Endothelial cell of umbilical vein (primary cell): ENCODE results near the gene ABLIM1. TPM values are rescaled to one million over a fixed set of nuclear protein-coding genes. Genes with fewer than 3 reads are reported as not detected.

ENCODE experiments used
- BruUV-seq: library from RNA; stranded (reverse); fragments of 400-500 nt; replicated peaks from 2 replicates; lab custom pipeline; 2021; lab: Mats Ljungman, UMichigan
- CTCF ChIA-PET: fragments of 300-600, 350-600 bp; sonication (Branson Sonifier 250); formaldehyde crosslinking; loops from one replicate; lab custom pipeline; 2021; ENCODE audit warnings: antibody characterized with exemption, inconsistent platforms; lab: Charles Lee
- POLR2A ChIA-PET: fragments of 300-600, 350-600 bp; sonication (Branson Sonifier 250); formaldehyde crosslinking; loops from one replicate; lab custom pipeline; 2021; ENCODE audit warnings: antibody characterized with exemption, inconsistent platforms; lab: Charles Lee
- DNase-seq: peaks from one replicate; pipeline ENCODE4 v3.0.0-alpha.2; 2011; ENCODE audit warnings: low read depth, low spot score
- FAIRE-seq: peaks from 2 replicates; lab custom pipeline; 2011; peaks lifted over from hg19 to GRCh38; lab: Jason Lieb, UNC
- H2AFZ ChIP-seq: 2 replicates; pipeline ENCODE4 v1.6.0; 2012; ENCODE audit warnings: low read depth, low read length, control low read depth, inconsistent platforms
- H3K27ac ChIP-seq: 2 replicates; pipeline ENCODE4 v1.5.1; 2011; ENCODE audit warnings: low read depth, mild to moderate bottlenecking, control low read depth, low read length, moderate library complexity; ENCODE audit not compliant: insufficient read depth
- H3K27me3 ChIP-seq, 2 experiments: 2 replicates each; pipeline versions ENCODE4 v1.6.0 to v1.6.1; 2011; ENCODE audit warnings: low read length in 2 of 2, mixed read lengths in 1 of 2; ENCODE audit not compliant: control insufficient read depth in 2 of 2, insufficient read depth in 2 of 2
- H3K36me3 ChIP-seq, 2 experiments: 2 replicates in 1 of 2; 3 replicates in 1 of 2; pipeline ENCODE4 v1.5.1; 2011; ENCODE audit warnings: low read length in 2 of 2, mild to moderate bottlenecking in 1 of 2, moderate library complexity in 1 of 2; ENCODE audit not compliant: control insufficient read depth in 2 of 2, insufficient read depth in 2 of 2; ENCODE audit errors: extremely low read depth in 1 of 2
- H3K4me1 ChIP-seq: 3 replicates; pipeline ENCODE4 v1.5.1; 2011; ENCODE audit warnings: mild to moderate bottlenecking, low read length; ENCODE audit not compliant: control insufficient read depth, insufficient read depth; ENCODE audit errors: extremely low read depth
- H3K4me2 ChIP-seq: 2 replicates; pipeline ENCODE4 v1.6.1; 2011; ENCODE audit warnings: low read length, control low read depth, mixed read lengths; ENCODE audit not compliant: insufficient read depth
- H3K4me3 ChIP-seq, 3 experiments: fragments of 200-600 bp in 1 of 3; sonication (generic), shearing (Covaris generic) in 1 of 3; replicated peaks in 1 of 3; 2 replicates each; pipeline ENCODE4 v1.5.1; 2011 to 2016; ENCODE audit warnings: control low read depth in 3 of 3, low read length in 3 of 3, mild to moderate bottlenecking in 2 of 3, inconsistent platforms in 1 of 3, low read depth in 1 of 3, moderate library complexity in 1 of 3; ENCODE audit not compliant: insufficient read depth in 1 of 3
- H3K79me2 ChIP-seq: 2 replicates; pipeline ENCODE4 v1.6.0; 2012; ENCODE audit warnings: low read length, inconsistent platforms; ENCODE audit not compliant: control insufficient read depth, insufficient read depth
- H3K9ac ChIP-seq: replicated peaks from 2 replicates; pipeline ENCODE3; 2011; ENCODE audit warnings: low read length, control low read depth; ENCODE audit not compliant: insufficient read depth; ENCODE audit errors: extremely low read depth
- H3K9me1 ChIP-seq: replicated peaks from 3 replicates; pipeline ENCODE4 v1.6.0; 2011; ENCODE audit warnings: mild to moderate bottlenecking, low read length; ENCODE audit not compliant: control insufficient read depth, insufficient read depth; ENCODE audit errors: extremely low read depth
- H3K9me3 ChIP-seq: replicated peaks from 2 replicates; pipeline ENCODE4 v1.5.1; 2012; ENCODE audit warnings: low read length, inconsistent platforms; ENCODE audit not compliant: control insufficient read depth, insufficient read depth
- H4K20me1 ChIP-seq: replicated peaks from 2 replicates; pipeline ENCODE3; 2011; ENCODE audit warnings: mild to moderate bottlenecking, low read length; ENCODE audit not compliant: control insufficient read depth, insufficient read depth; ENCODE audit errors: extremely low read depth
- FOS ChIP-seq: IDR thresholded peaks from 2 replicates; pipeline ENCODE4 v1.6.1; 2011; ENCODE audit warnings: mild to moderate bottlenecking, low read length, moderate library complexity, borderline replicate concordance; ENCODE audit not compliant: insufficient read depth
- GATA2 ChIP-seq: IDR thresholded peaks from 2 replicates; pipeline ENCODE4 v1.7.0; 2011; ENCODE audit warnings: low read depth, mild to moderate bottlenecking, moderate library complexity, mixed read lengths, low read length; ENCODE audit not compliant: insufficient read length, insufficient read depth
- JUN ChIP-seq: IDR thresholded peaks from 2 replicates; pipeline ENCODE4 v1.6.1; 2011; ENCODE audit warnings: borderline replicate concordance, low read depth; ENCODE audit not compliant: insufficient read length, insufficient read depth
- MAX ChIP-seq: IDR thresholded peaks from 2 replicates; pipeline ENCODE4 v1.6.1; 2011; ENCODE audit not compliant: insufficient read depth, insufficient read length
- dilution Hi-C: fragments of 300-500 bp; cut with MboI; formaldehyde crosslinking; loops from one replicate; pipeline ENCODE4 v1.15.0; 2019; ENCODE audit warnings: low sequenced_read_pairs; ENCODE audit not compliant: extremely low pct_ligation_motif_present
- intact Hi-C: fragments of 100-400 bp; cut with micrococcal nuclease; formaldehyde crosslinking; loops from one replicate; pipeline ENCODE4 v1.10.0; 2022
- polyA plus RNA-seq, 4 experiments: library from polyadenylated mRNA; depleted of rRNA in 3 of 4; stranded (reverse) in 3 of 4; unstranded in 1 of 4; fragments of >200 nt; gene quantifications; 2 replicates each; pipeline versions ENCODE4 v1.2.1 to v1.2.3, GENCODE V29; 2011 to 2012; ENCODE audit warnings: missing spikeins in 1 of 4
- total RNA-seq: library from RNA; stranded (reverse); gene quantifications from 2 replicates; pipeline ENCODE4 v1.2.3, GENCODE V29; 2021

Gene ABLIM1
- total and polyA plus RNA-seq, 2 donors (not counting 3 experiments of a cell fraction or from before 2014, with no cell fraction given) = 128 to 235 TPM

- Histone ChIP-seq H2AFZ (no peak overlapping the region), H3K79me2 (no peaks in the 10 kb centered on the region), H3K9me3 (no peaks in the 10 kb centered on the region), H3K36me3 (no peaks in the 10 kb centered on the region), H4K20me1 (no peaks in the 10 kb centered on the region), H3K27ac (peak overlapping the region; percentile 56), H3K27me3 (no peaks in the 10 kb centered on the region), H3K4me2 (no peak overlapping the region), H3K4me3 (no peak overlapping the region), H3K4me1 (peaks cover 56% of the 10 kb centered on the region), H3K9me1 (no peaks in the 10 kb centered on the region), H3K9ac (no peak overlapping the region)
- dilution Hi-C loops (no loop called here), intact Hi-C loops (loop anchor here (1.0 kb wide), 1 partner anchor 8 kb away; no protein-coding TSS in a partner anchor)
- FAIRE-seq (no peak), DNase-seq (no peak)
- ChIA-PET POLR2A (no interaction called here), CTCF (interaction anchor here (1.0 to 1.1 kb wide), 2 partner anchors 9 to 23 kb away, joined by 3 read pairs; no protein-coding TSS in a partner anchor)
- BruUV-seq = no TSS peak
- TF ChIP-seq FOS (no peak), JUN (no peak), MAX (no peak), GATA2 (peak; percentile 67)
These were observed 3.1 kb downstream of the ABLIM1 start for GRCh38 chr10:114654822-114655575.

- TF ChIP-seq FOS (no peak), GATA2 (peak; percentile 12)
These were observed 4.1 kb downstream of the ABLIM1 start for GRCh38 chr10:114653926-114654325.

More at GRCh38 chr10:114653926-114654325, 4.1 kb downstream of the ABLIM1 start:
- H3K4me2 ChIP-seq = peak overlapping the region; percentile 5
- intact Hi-C loops (loop anchor here (1.0 kb wide), 3 partner anchors 9 to 30 kb away; no protein-coding TSS in a partner anchor), dilution Hi-C loops (no loop called here)
- H3K27ac ChIP-seq = peak overlapping the region; percentile 82
- H3K79me2 ChIP-seq = no peaks in the 10 kb centered on the region
- H2AFZ ChIP-seq = no peak overlapping the region
- peaks cover 64% of the 10 kb centered on the region for H3K4me1 ChIP-seq
- H3K36me3 ChIP-seq = no peaks in the 10 kb centered on the region
- H3K4me3 ChIP-seq = no peak overlapping the region
- no TSS peak for BruUV-seq
- H3K9ac ChIP-seq = no peak overlapping the region
- no peaks in the 10 kb centered on the region for H3K27me3 ChIP-seq
- H3K9me3 ChIP-seq = no peaks in the 10 kb centered on the region
- DNase-seq = peak; percentile 90
- CTCF ChIA-PET = interaction anchor here (0.8 to 2.0 kb wide), 7 partner anchors 9 to 103 kb away, joined by 3 to 7 read pairs (median 4); no protein-coding TSS in a partner anchor
- no peaks in the 10 kb centered on the region for H3K9me1 ChIP-seq
- POLR2A ChIA-PET = no interaction called here
- peak; percentile 85 for FAIRE-seq
- H4K20me1 ChIP-seq = no peaks in the 10 kb centered on the region
